H9 (cell line): ENCODE results near the gene ENKUR. TPM values are rescaled to one million over a fixed set of nuclear protein-coding genes. Genes with fewer than 3 reads are reported as not detected.

Source experiments
- DNase-seq: peaks from one replicate; pipeline ENCODE4 v3.0.0-alpha.2; 2017
- H2AFZ ChIP-seq: one replicate; pipeline ENCODE4 v1.6.1; 2013; ENCODE audit warnings: mild to moderate bottlenecking, low read length, control low read depth, moderate library complexity
- H2AK5ac ChIP-seq: 2 replicates; pipeline ENCODE4 v1.6.1; 2013; ENCODE audit warnings: low read length, control low read depth, mixed read lengths; ENCODE audit not compliant: insufficient read length
- H2BK120ac ChIP-seq: one replicate; pipeline ENCODE4 v1.6.1; 2013; ENCODE audit warnings: low read depth, mild to moderate bottlenecking, low read length, control low read depth, inconsistent platforms; ENCODE audit not compliant: poor library complexity, severe bottlenecking
- H2BK12ac ChIP-seq: 2 replicates; pipeline ENCODE4 v1.6.1; 2013; ENCODE audit warnings: low read length, control low read depth, mixed read lengths, low read depth; ENCODE audit not compliant: insufficient read length
- H2BK15ac ChIP-seq: 2 replicates; pipeline ENCODE4 v1.6.1; 2013; ENCODE audit warnings: low read depth, low read length, control low read depth
- H2BK20ac ChIP-seq: one replicate; pipeline ENCODE4 v1.6.1; 2013; ENCODE audit warnings: low read depth, mild to moderate bottlenecking, low read length, control low read depth, inconsistent platforms; ENCODE audit not compliant: poor library complexity, severe bottlenecking
- H2BK5ac ChIP-seq: 2 replicates; pipeline ENCODE4 v1.6.1; 2013; ENCODE audit warnings: low read length, control low read depth, mixed read lengths; ENCODE audit not compliant: insufficient read length
- H3K14ac ChIP-seq: 2 replicates; pipeline ENCODE4 v1.6.1; 2013; ENCODE audit warnings: low read length, control low read depth; ENCODE audit not compliant: insufficient read depth
- H3K18ac ChIP-seq: 2 replicates; pipeline ENCODE4 v1.6.1; 2013; ENCODE audit warnings: low read depth, mild to moderate bottlenecking, mixed read lengths, low read length, control low read depth; ENCODE audit not compliant: insufficient read length
- H3K23ac ChIP-seq: 2 replicates; pipeline ENCODE4 v1.6.1; 2013; ENCODE audit warnings: low read length, control low read depth, mixed read lengths, low read depth; ENCODE audit not compliant: insufficient read length
- H3K23me2 ChIP-seq: 2 replicates; pipeline ENCODE4 v1.6.1; 2013; ENCODE audit warnings: low read depth, mild to moderate bottlenecking, mixed read lengths, low read length, control low read depth; ENCODE audit not compliant: insufficient read length, poor library complexity, severe bottlenecking
- H3K27ac ChIP-seq: 2 replicates; pipeline ENCODE4 v1.5.1; 2013; ENCODE audit warnings: low read length, control low read depth, mixed read lengths, low read depth; ENCODE audit not compliant: insufficient read length
- H3K27me3 ChIP-seq: 2 replicates; pipeline ENCODE4 v1.6.1; 2013; ENCODE audit warnings: low read length, control low read depth, inconsistent platforms; ENCODE audit not compliant: insufficient read depth
- H3K4ac ChIP-seq: 2 replicates; pipeline ENCODE4 v1.6.1; 2013; ENCODE audit warnings: low read depth, mild to moderate bottlenecking, control low read depth, inconsistent platforms, low read length, moderate library complexity
- H3K4me1 ChIP-seq: 2 replicates; pipeline ENCODE4 v1.6.1; 2013; ENCODE audit warnings: low read length, control low read depth, inconsistent platforms; ENCODE audit not compliant: insufficient read depth
- H3K4me2 ChIP-seq: 2 replicates; pipeline ENCODE4 v1.6.1; 2013; ENCODE audit warnings: low read length, control low read depth, mixed read lengths; ENCODE audit not compliant: insufficient read length, insufficient read depth
- H3K56ac ChIP-seq: 2 replicates; pipeline ENCODE4 v1.6.1; 2013; ENCODE audit warnings: low read depth, mild to moderate bottlenecking, mixed read lengths, low read length, control low read depth; ENCODE audit not compliant: insufficient read length
- H3K79me1 ChIP-seq: 2 replicates; pipeline ENCODE4 v1.6.1; 2013; ENCODE audit warnings: low read depth, mild to moderate bottlenecking, moderate library complexity, low read length, control low read depth, inconsistent platforms; ENCODE audit not compliant: insufficient read depth, poor library complexity, severe bottlenecking
- H3K79me2 ChIP-seq: 2 replicates; pipeline ENCODE4 v1.6.1; 2013; ENCODE audit warnings: low read length, control low read depth, inconsistent platforms; ENCODE audit not compliant: insufficient read depth
- H3K9ac ChIP-seq: 2 replicates; pipeline ENCODE4 v1.6.1; 2013; ENCODE audit warnings: low read length, control low read depth, mixed read lengths; ENCODE audit not compliant: insufficient read length; ENCODE audit errors: extremely low read depth
- H3K9me3 ChIP-seq: one replicate; pipeline ENCODE4 v1.6.1; 2013; ENCODE audit warnings: low read depth, low read length, inconsistent platforms; ENCODE audit not compliant: control insufficient read depth
- H3T11ph ChIP-seq: one replicate; pipeline ENCODE4 v1.6.1; 2013; ENCODE audit warnings: mild to moderate bottlenecking, low read length, control low read depth, inconsistent platforms
- H4K20me1 ChIP-seq: one replicate; pipeline ENCODE4 v1.6.1; 2013; ENCODE audit not compliant: control insufficient read depth, insufficient read length, insufficient read depth
- H4K5ac ChIP-seq: 2 replicates; pipeline ENCODE4 v1.6.1; 2013; ENCODE audit warnings: low read depth, mild to moderate bottlenecking, mixed read lengths, low read length, control low read depth; ENCODE audit not compliant: insufficient read length
- H4K8ac ChIP-seq: replicated peaks from 2 replicates; pipeline ENCODE4 v1.6.1; 2013; ENCODE audit warnings: low read length, control low read depth, mixed read lengths, low read depth; ENCODE audit not compliant: insufficient read length
- H4K91ac ChIP-seq: 2 replicates; pipeline ENCODE4 v1.6.1; 2013; ENCODE audit warnings: low read depth, mild to moderate bottlenecking, moderate library complexity, mixed read lengths, low read length, control low read depth; ENCODE audit not compliant: insufficient read length
- H3K27ac Mint-ChIP-seq, 3 experiments: 2 replicates in 2 of 3; 3 replicates in 1 of 3; pipeline ENCODE4 v1.8.0; 2020 to 2021; ENCODE audit warnings: mixed read lengths in 3 of 3, mild to moderate bottlenecking in 1 of 3, moderate library complexity in 1 of 3
- H3K27me3 Mint-ChIP-seq: 2 replicates; pipeline ENCODE4 v1.8.0; 2021; ENCODE audit warnings: low read depth, mild to moderate bottlenecking, moderate library complexity, mixed read lengths
- H3K36me3 Mint-ChIP-seq, 3 experiments: 2 replicates in 2 of 3; 3 replicates in 1 of 3; pipeline ENCODE4 v1.8.0; 2020 to 2021; ENCODE audit warnings: low read depth in 3 of 3, mixed read lengths in 3 of 3; ENCODE audit not compliant: insufficient read depth in 1 of 3
- H3K4me1 Mint-ChIP-seq, 2 experiments: 2 replicates each; pipeline ENCODE4 v1.8.0; 2020; ENCODE audit warnings: mixed read lengths in 2 of 2
- H3K4me3 Mint-ChIP-seq, 2 experiments: 2 replicates in 1 of 2; 3 replicates in 1 of 2; pipeline ENCODE4 v1.8.0; 2020 to 2021; ENCODE audit warnings: mild to moderate bottlenecking in 2 of 2, mixed read lengths in 2 of 2, moderate library complexity in 1 of 2
- H3K9me3 Mint-ChIP-seq, 2 experiments: 2 replicates in 1 of 2; 3 replicates in 1 of 2; pipeline ENCODE4 v1.8.0; 2020; ENCODE audit warnings: mild to moderate bottlenecking in 2 of 2, mixed read lengths in 2 of 2, moderate library complexity in 1 of 2
- CTCF ChIP-seq: fragments of 200-600 bp; sonication (generic); conservative IDR thresholded peaks from 3 replicates; pipeline ENCODE4 v1.8.0; 2021; ENCODE audit warnings: antibody characterized with exemption, mild to moderate bottlenecking
- whole genome bisulfite sequencing: extraction: QIAGEN DNeasy Blood & Tissue Kit; methylation state at CpG from one replicate; pipeline ENCODE4 v1.1.7; 2013; ENCODE audit warnings: missing lambda C conversion rate, low lambda C conversion rate, mixed read lengths; ENCODE audit not compliant: insufficient read length; ENCODE audit errors: extremely low coverage; 5-methylcytosine and 5-hydroxymethylcytosine counted together
- total RNA-seq: library from RNA; stranded (reverse); gene quantifications from 2 replicates; pipeline ENCODE4 v1.2.1, GENCODE V29; 2021

ENKUR gene
- total RNA-seq, 1 experiment from 2014 or later: not detected

GRCh38 chr10:25061125-25061524 is 45.2 kb upstream of the ENKUR start:
- H3K18ac ChIP-seq: no peak overlapping the region
- H3K36me3 Mint-ChIP-seq: no peaks in the 10 kb centered on the region
- H3K27ac Mint-ChIP-seq: no peak overlapping the region
- H3T11ph ChIP-seq: no peak overlapping the region
- no peak overlapping the region for H2BK12ac ChIP-seq
- no peak for DNase-seq
- H4K5ac ChIP-seq: no peak overlapping the region
- H3K4me2 ChIP-seq: no peak overlapping the region
- H4K20me1 ChIP-seq: no peaks in the 10 kb centered on the region
- H3K56ac ChIP-seq: no peak overlapping the region
- H3K4ac ChIP-seq: no peak overlapping the region
- H4K91ac ChIP-seq: no peak overlapping the region
- H3K27me3 ChIP-seq: no peaks in the 10 kb centered on the region; the same call in 1 of the 2 replicates
- H3K9me3 ChIP-seq: no peaks in the 10 kb centered on the region
- H2BK15ac ChIP-seq: no peak overlapping the region
- H3K23me2 ChIP-seq: no peaks in the 10 kb centered on the region
- no peak overlapping the region for H2AFZ ChIP-seq
- no peak overlapping the region for H3K9ac ChIP-seq
- H3K23ac ChIP-seq: no peak overlapping the region
- no peaks in the 10 kb centered on the region for H3K4me1 ChIP-seq
- H2AK5ac ChIP-seq: no peak overlapping the region
- H3K27ac ChIP-seq: no peak overlapping the region
- no peak for TF ChIP-seq CTCF
- H2BK120ac ChIP-seq: no peak overlapping the region
- H3K4me3 Mint-ChIP-seq: no peak overlapping the region
- WGBS: no CpG with 5 or more reads among the region's 7 CpGs
- no peak overlapping the region for H4K8ac ChIP-seq
- no peaks in the 10 kb centered on the region for H3K79me1 ChIP-seq
- H2BK5ac ChIP-seq: no peak overlapping the region
- peaks cover 42% of the 10 kb centered on the region for H3K27me3 Mint-ChIP-seq
- H3K9me3 Mint-ChIP-seq: no peaks in the 10 kb centered on the region
- no peak overlapping the region for H2BK20ac ChIP-seq
- no peak overlapping the region for H3K14ac ChIP-seq
- H3K4me1 Mint-ChIP-seq: peaks cover 7 to 12% of the 10 kb centered on the region in 2 experiments
- H3K79me2 ChIP-seq: no peaks in the 10 kb centered on the region
